ENCODE measurements around the gene GNPDA2. TPM values are rescaled to one million over a fixed set of nuclear protein-coding genes. Genes with fewer than 3 reads are reported as not detected.

Gene GNPDA2
- total RNA-seq, 2 experiments from 2014 or later = 19.7 to 20.5 TPM

DNA sequence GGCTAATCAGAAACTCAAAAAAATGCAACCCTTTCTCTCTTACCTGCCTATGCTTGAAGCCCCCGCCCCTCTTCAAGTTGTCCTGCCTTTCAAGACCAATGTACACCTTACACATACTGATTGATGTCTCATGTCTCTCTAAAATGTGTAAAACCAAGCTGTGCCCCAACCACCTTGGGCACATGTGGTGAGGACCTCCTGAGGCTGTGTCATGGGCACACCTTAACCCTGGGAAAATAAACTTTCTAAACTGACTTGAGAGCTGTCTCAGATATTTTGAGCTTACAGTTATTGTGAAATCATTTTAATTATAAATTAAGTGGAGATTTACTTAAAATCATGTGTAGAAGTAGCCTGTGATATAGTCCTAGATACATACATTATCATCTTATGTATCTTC, 25.9 kb downstream of the GNPDA2 start:
- CTCF ChIA-PET = no interaction called here
- POLR2A ChIA-PET = no interaction called here

DNA sequence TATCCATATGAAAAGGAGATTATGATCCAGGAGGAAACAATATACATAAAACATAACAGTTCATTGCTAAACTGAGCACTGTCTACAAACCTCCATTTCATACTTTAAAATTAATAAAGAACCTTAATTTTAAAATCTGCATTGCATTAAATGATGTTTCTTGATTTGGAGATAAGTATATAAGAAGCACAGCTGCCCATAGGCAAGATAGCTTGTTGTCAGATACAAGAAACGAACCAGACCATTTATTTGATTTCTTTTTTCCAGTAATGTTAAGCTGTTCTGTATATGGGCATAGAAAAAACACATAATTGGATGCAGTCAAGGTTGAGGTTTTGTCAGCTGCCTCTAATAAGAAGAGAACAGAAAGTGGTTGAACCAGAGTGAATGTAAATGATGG, 41.7 kb downstream of the GNPDA2 start:
- CTCF ChIA-PET = no interaction called here
- POLR2A ChIA-PET = no interaction called here

DNA sequence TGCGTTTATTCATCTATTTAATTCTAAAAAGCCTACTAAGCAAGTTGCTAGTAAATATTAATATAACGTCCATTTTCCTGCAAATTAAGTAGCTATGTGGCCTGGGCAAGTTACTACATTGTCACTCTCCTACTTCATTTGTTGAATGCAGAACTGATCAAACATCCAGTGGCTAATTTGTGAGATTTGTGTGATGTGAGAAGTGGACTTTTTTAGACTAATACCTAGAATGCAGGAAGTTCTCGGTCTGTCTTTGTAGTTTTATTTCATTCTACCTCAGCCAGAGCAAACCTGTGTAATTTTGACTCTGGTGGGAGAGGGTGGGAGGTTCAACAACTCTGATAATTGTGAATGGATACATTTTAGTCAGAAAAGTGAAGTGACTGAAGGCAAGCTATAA, 47.3 kb downstream of the GNPDA2 start:
- ChIA-PET CTCF (no interaction called here), POLR2A (interaction anchor here (1.4 to 1.7 kb wide), 2 partner anchors 15 to 40 kb away, joined by 3 to 4 read pairs; no protein-coding TSS in a partner anchor)

DNA sequence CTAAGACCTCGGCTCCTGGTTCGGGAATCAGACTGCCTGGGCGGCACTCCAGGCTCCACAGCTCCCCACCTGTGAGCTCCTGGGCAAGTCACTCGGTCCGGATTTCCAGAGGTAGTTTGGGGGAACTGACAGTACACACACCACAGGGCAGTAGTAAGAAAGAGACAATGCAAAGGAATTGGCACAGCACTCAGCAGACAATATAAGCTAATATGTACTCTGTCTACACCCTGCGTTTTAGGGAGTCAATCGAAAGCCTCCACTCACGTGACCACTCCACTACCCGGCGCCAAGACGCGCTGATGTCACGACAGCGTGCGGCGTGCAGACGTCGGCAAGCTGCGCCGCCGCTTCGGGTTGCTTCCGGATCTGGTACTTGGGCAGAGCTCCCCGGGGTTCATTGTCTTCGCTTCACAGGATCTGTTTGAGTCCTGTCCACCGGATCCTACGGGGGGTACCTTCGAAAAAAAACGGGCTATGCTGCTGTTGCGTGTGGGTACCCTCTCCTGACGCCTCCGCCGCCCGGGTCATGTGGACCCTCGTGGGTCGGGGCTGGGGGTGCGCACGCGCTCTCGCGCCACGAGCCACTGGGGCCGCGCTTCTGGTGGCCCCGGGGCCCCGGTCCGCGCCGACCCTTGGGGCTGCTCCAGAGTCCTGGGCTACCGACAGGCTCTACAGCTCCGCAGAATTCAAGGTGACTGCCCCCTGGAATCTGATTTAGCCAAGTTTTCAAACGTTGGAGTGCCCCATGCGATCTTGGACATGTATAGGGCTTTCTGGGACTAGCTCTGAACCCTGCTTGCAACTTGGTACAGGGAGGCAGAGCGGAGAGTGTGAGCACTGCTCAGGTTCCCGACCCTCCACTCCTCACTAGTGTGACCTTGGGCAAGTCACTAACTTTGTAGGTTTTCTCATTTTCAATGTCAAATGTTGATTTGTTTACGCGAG, 48.0 kb downstream of the GNPDA2 start, which contains the start of gene GUF1:
Gene GUF1 (plus strand): TSS at position 327 of the 948 bp plus-strand sequence. CDS start 203 bp downstream, at position 530.
- CTCF ChIA-PET = interaction anchor here (1.1 to 1.2 kb wide), 2 partner anchors 21 to 23 kb away, joined by 3 read pairs; no protein-coding TSS in a partner anchor
- POLR2A ChIA-PET = interaction anchor here (0.7 to 1.7 kb wide), 7 partner anchors 9 to 357 kb away, joined by 3 to 7 read pairs (median 4); partner anchors contain the start of gene GNPDA2

DNA sequence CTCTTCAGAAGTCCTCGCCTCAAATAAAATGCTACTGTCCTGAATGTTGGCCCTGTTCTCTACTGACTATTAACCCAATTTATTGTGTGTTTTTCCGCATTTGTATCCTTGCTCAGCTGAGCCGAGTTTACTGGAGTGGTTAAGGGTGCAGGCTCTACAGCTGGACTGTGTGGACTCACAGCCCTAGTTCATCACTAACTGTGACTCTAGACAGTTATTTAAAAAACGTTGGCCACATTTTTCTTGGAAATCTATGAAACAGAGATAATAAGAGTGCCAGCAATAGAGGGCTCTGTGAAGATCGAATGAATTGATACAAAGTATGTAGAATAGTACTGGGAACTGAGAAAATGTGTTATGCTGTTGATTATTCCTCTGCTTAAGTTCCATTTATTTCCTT, 51.0 kb downstream of the GNPDA2 start:
- ChIA-PET POLR2A (no interaction called here), CTCF (no interaction called here)

DNA sequence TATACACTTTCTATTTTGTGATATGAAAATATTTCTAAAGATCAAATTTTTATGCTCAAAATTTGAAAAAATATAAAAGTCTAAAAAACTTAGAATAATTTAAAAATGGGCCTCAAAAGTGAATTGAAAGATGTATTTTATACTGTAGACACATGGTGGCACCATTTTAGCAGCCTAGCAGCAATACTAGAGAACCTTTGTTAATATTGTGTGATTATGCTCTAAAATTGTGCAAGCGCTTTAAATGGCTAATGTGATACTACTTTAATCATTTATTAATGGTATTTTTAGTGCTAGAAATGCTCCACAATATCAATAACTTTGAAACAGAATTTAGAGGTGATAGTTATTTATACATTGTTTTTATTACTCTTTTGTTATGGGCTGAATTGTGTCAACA, 51.9 kb downstream of the GNPDA2 start:
- ChIA-PET POLR2A (no interaction called here), CTCF (no interaction called here)

DNA sequence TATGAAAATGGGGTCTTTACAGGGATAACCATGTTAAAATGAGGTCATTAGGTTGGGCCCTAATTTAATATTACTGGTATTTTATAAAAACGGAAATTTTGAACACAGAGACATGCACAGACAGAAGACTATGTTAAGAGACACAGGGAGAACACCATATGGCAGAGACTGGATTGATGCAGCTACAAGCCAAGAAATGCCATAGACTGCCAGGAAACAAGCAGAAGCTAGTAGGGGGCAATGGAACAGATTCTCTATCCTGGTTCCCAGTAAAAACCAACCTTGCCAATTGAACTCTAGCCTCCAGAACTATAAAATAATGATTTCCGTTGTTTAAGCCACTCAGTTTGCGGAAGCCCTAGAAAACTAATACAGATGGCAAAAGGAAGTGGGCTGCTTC, 54.7 kb downstream of the GNPDA2 start:
- ChIA-PET POLR2A (no interaction called here), CTCF (no interaction called here)

DNA sequence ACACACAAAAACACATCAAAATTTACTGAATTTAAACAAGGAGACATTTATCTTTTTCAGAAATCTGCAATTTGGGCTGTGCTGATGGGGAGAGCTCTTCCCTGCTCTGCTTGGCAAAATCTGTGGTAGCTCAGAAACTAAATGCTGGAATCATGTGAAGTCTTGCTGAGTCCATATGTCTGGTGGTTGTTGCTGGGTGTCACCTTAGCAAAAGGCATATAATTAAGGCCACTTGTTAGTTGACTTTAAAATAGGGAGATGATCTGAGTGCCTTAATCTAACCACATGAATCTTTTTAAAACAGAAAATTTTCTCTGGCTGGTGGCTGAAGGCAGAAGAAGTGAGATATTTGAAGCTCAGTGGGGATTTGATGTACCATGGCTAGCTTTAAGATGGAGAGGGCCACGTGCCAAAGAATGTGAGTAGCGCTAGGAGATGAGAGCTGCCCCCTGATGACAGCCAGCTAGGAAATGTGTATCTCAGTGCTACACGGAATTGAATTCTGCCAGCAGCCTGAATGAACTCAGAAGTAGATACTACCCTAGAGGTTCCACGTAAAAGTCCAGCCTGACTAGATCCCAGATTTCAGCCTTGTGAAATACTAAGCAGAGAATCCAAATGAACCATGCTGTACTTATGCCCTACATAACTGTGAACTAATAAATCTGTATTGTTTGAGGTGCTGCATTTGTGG, 55.7 kb downstream of the GNPDA2 start:
- POLR2A ChIA-PET = no interaction called here
- CTCF ChIA-PET = no interaction called here

DNA sequence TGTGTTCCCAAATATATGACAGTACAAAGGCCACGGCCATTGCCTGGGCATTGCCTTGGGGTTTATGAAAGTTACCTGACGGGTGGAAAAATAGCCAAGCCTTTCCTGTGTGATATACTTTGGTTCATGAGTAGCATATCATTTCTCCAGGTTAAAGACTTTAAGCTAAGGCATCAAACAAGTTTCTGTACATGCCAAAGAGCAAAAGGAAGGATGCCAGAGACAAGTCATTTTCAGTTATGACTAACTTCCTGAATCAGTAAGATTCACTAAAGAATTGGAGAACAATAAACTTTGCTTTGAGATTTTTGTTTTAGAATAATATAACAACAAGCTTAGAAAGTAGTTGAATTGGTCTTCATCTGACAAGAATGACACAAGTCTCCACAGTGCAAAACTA, 57.8 kb downstream of the GNPDA2 start:
- POLR2A ChIA-PET = interaction anchor here (1.4 kb wide), 1 partner anchor 9 kb away, joined by 4 read pairs; the partner anchor contains the start of gene GUF1
- CTCF ChIA-PET = no interaction called here

DNA sequence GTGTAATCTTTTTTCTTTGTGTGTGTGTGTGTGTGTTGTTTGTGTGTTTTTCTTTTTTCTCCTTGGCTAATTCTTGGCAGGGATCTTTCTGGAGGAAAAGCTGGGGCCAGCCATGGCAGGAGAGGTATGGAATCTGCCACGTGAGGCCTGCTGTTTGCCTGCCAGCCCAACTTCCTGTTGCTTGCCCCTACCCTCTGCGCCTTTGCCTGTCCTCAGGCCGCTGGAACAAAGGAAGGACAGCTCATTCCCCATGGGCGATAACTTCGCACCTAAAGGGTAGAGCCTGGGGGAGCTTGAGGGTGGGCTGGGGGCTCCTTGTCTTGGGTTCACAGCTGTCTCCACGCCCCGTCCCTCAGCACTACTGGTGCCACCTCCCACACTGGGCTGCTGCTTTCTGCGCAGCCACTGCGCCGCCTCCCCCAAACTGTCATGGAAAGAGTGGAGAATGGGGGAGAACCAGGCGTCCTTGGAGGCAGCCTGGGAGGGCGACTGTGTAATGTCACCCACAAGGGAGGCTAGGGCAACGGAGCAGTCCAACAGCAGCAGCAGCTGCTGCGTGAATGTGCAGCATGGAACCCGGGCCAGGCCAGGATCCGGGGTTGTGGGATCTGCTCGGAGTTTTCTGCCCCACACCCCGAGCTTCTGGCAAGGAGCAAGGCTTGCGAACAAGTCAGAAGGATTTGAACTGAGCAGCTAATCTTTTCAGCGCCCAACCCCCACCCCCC, 62.7 kb downstream of the GNPDA2 start:
- CTCF ChIA-PET = no interaction called here

DNA sequence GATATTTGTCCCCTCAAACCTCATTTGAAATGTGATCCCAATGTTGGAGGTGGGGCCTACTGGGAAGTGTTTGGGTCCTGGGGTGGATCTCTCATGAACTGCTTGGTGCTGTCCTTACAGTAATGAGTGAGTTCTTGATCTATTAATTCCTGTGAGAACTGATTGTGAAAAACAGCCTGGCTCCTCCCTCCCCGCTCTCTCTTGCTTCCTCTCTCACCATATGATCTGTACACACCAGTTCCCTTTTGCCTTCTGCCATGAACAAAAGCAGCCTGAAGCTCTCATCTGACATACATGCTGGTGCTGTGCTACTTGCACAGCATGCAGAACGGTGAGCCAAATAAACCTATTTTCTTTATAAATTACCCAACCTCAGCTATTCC, 63.7 kb downstream of the GNPDA2 start:
- POLR2A ChIA-PET = no interaction called here

More for the DNA sequence above, 62.7 kb downstream of the GNPDA2 start:
- POLR2A ChIA-PET = no interaction called here

DNA sequence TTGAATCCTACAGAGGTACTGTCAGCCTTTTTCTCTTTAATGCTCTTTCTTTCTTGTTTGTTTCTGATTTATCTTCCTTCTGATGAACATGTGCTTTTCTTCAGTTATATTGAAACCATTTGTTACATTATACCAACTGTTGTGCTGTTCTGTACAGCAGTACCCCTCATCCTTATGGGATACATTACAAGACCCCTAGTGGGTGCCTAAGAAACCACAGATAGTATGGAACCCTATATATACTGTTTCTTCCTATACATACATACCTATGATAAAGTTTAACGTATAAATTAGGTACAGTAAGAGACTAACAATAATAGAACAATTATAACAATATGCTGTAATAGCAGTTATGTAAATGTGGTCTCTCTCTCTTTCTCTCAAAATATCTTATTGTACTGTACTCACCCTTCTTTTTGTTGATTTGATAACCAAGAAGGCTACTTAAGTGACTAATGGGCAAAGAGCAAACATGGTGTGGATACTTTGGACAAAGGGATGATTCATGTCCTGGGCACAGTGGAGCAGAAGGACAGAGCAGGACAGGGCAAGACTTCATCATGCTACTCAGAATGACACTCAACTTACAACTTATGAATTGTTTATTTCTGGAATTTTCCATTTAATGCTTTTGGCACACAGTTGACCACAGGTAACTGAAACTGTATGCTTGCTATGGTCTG, 64.3 kb downstream of the GNPDA2 start:
- ChIA-PET CTCF (no interaction called here), POLR2A (no interaction called here)

More for the DNA sequence above, 63.7 kb downstream of the GNPDA2 start:
- CTCF ChIA-PET = no interaction called here

DNA sequence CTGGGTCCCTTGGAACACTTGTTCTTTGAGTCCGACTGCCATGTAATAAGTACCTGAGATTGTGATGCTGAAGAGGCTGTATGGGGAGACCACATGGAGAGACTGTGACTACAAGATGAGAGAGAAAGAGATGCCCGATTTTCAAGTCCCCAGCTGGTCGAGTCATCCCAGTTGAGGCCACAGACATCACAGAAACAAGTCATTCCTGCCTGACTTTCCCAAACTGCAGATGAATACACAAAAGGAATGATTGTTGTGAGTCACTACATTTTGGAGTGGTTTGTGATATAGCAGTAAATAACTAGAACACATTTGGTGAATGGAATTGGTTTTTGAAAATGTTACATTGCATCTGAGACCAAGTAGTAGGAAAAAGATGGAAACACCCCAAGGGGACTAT, 66.0 kb downstream of the GNPDA2 start:
- CTCF ChIA-PET = no interaction called here
- POLR2A ChIA-PET = no interaction called here

DNA sequence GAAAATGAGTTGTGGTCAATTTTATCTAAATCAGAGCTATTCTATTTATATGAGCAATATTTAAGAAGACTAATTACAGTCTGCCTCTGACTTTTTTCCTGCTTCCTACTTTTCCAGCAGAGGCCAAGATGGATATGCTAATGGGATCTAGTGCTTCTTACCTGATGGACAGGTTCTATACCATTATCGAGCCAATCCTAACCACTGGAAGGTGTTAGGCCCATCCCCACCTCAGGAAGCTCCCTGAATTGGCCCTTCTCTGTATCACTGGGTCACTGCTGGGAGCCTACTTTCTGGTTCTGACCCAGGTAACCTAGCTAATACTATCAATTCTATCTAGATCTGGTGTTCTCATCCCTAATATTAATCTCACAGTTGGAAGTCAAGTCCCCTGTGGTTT, 74.4 kb downstream of the GNPDA2 start:
- ChIA-PET CTCF (no interaction called here), POLR2A (no interaction called here)

Other genes with a start within 250 kb of the GNPDA2 start
- not detected for gene YIPF7, start 74.9 kb downstream of the GNPDA2 start, total RNA-seq
- gene GUF1, start 48.1 kb downstream of the GNPDA2 start, total RNA-seq = 10 to 100 TPM; 48.5 to 48.6 TPM